GM12878 (cell line): Measurements from ENCODE around the gene LRRC75A. TPM values are rescaled to one million over a fixed set of nuclear protein-coding genes. Genes with fewer than 3 reads are reported as not detected.

ENCODE experiments used
- ATAC-seq: fragments of 200-7000 bp; cut with Tn5 transposase; 3 replicates; pipeline ENCODE4 v1.9.1; 2020; ENCODE audit warnings: mild to moderate bottlenecking, moderate library complexity
- BruUV-seq: library from RNA; stranded (reverse); fragments of 400-500 nt; replicated peaks from 2 replicates; lab custom pipeline; 2021; lab: Mats Ljungman, UMichigan
- CTCF ChIA-PET: fragments of 300-600 bp; sonication (Branson Sonifier 250); formaldehyde crosslinking; extraction: SDS; loops from one replicate; lab custom pipeline; 2021; ENCODE audit warnings: inconsistent platforms; lab: Yijun Ruan, JAX
- POLR2A ChIA-PET: fragments of 350-600 bp; formaldehyde crosslinking; extraction: SDS; loops from one replicate; lab custom pipeline; 2021; ENCODE audit warnings: inconsistent platforms; lab: Charles Lee
- RAD21 ChIA-PET: fragments of 300-600 bp; sonication (Branson Sonifier 250); formaldehyde crosslinking; loops from one replicate; lab custom pipeline; 2023; ENCODE audit warnings: antibody characterized with exemption; ENCODE audit not compliant: unreplicated experiment; lab: Charles Lee
- SMC1A ChIA-PET: fragments of 300-600 bp; sonication (Branson Sonifier 250); formaldehyde crosslinking; loops from one replicate; lab custom pipeline; 2023; ENCODE audit not compliant: unreplicated experiment, uncharacterized antibody; lab: Charles Lee
- DNase-seq: peaks from one replicate; pipeline ENCODE4 v3.0.0-alpha.2; 2011; ENCODE audit warnings: low read depth, low spot score
- FAIRE-seq: peaks from 3 replicates; lab custom pipeline; 2011; peaks lifted over from hg19 to GRCh38; lab: Jason Lieb, UNC
- H2AFZ ChIP-seq: 2 replicates; pipeline ENCODE4 v1.6.0; 2011; ENCODE audit warnings: low read depth, low read length, control low read depth; ENCODE audit not compliant: control insufficient read depth
- H3K27ac ChIP-seq: 2 replicates; pipeline ENCODE4 v1.5.1; 2011; ENCODE audit warnings: control low read depth; ENCODE audit not compliant: control insufficient read depth, insufficient read depth
- H3K27me3 ChIP-seq, 2 experiments: replicated peaks in 1 of 2; 2 replicates each; pipeline versions ENCODE4 v1.6.0 to v1.6.1; 2011; ENCODE audit warnings: low read length in 1 of 2; ENCODE audit not compliant: control insufficient read depth in 2 of 2, insufficient read depth in 2 of 2
- H3K36me3 ChIP-seq, 2 experiments: 2 replicates each; pipeline ENCODE4 v1.5.1; 2011; ENCODE audit warnings: low read length in 1 of 2; ENCODE audit not compliant: control insufficient read depth in 2 of 2, insufficient read depth in 2 of 2
- H3K4me1 ChIP-seq: 2 replicates; pipeline ENCODE4 v1.6.1; 2011; ENCODE audit warnings: mild to moderate bottlenecking, low read length, moderate library complexity, mixed read lengths; ENCODE audit not compliant: control insufficient read depth, insufficient read depth
- H3K4me2 ChIP-seq: 2 replicates; pipeline ENCODE4 v1.6.0; 2011; ENCODE audit warnings: control low read depth; ENCODE audit not compliant: control insufficient read depth, insufficient read depth
- H3K4me3 ChIP-seq: fragments of 200-600 bp; sonication (generic); 2 replicates; pipeline ENCODE4 v1.5.1; 2016
- H3K79me2 ChIP-seq: 2 replicates; pipeline ENCODE4 v1.6.0; 2011; ENCODE audit warnings: low read length; ENCODE audit not compliant: control insufficient read depth, insufficient read depth
- H3K9ac ChIP-seq: 2 replicates; pipeline ENCODE4 v1.8.0; 2011; ENCODE audit warnings: low read length, control low read depth, mixed read lengths; ENCODE audit not compliant: control insufficient read depth, insufficient read depth
- H3K9me3 ChIP-seq: replicated peaks from 3 replicates; pipeline ENCODE4 v1.5.1; 2011; ENCODE audit warnings: mild to moderate bottlenecking, low read length; ENCODE audit not compliant: control insufficient read depth, insufficient read depth
- H4K20me1 ChIP-seq: 2 replicates; pipeline ENCODE4 v1.6.0; 2011; ENCODE audit not compliant: control insufficient read depth, insufficient read depth
- CEBPB ChIP-seq, 2 experiments: fragments of 150-350 bp in 1 of 2; IDR thresholded peaks; 2 replicates each; pipeline ENCODE4 v1.6.1; 2012 to 2014; ENCODE audit warnings: low read depth in 2 of 2, low read length in 2 of 2, borderline replicate concordance in 1 of 2, inconsistent platforms in 1 of 2
- JUND ChIP-seq: IDR thresholded peaks from 2 replicates; pipeline ENCODE4 v1.6.1; 2012; ENCODE audit warnings: low read depth, mild to moderate bottlenecking, low read length, improper control_type of control experiment, moderate library complexity
- NFYB ChIP-seq: IDR thresholded peaks from 2 replicates; pipeline ENCODE4 v1.6.1; 2011; ENCODE audit warnings: low read depth, mild to moderate bottlenecking, low read length, improper control_type of control experiment, moderate library complexity; ENCODE audit not compliant: insufficient read depth
- SIX5 ChIP-seq: IDR thresholded peaks from 2 replicates; pipeline ENCODE4 v1.6.1; 2011; ENCODE audit warnings: mild to moderate bottlenecking, low read depth, low read length, moderate library complexity; ENCODE audit not compliant: severe bottlenecking
- SPI1 ChIP-seq: IDR thresholded peaks from 2 replicates; pipeline ENCODE4 v1.6.1; 2011; ENCODE audit warnings: low read depth, mild to moderate bottlenecking, low read length, moderate library complexity, borderline replicate concordance; ENCODE audit not compliant: insufficient read depth
- TCF12 ChIP-seq: IDR thresholded peaks from 2 replicates; pipeline ENCODE4 v1.6.1; 2011; ENCODE audit warnings: low read depth, mild to moderate bottlenecking, low read length
- YY1 ChIP-seq: IDR thresholded peaks from 2 replicates; pipeline ENCODE4 v1.6.1; 2011; ENCODE audit warnings: low read depth, mild to moderate bottlenecking, low read length
- ZSCAN29 ChIP-seq: fragments of 450-650 bp; IDR thresholded peaks from 2 replicates; pipeline ENCODE4 v1.6.1; 2017; ENCODE audit warnings: mild to moderate bottlenecking, moderate library complexity
- WGBS: methylation state at CpG from one replicate; pipeline ENCODE4 v1.1.6; 2016; ENCODE audit warnings: low lambda C conversion rate; ENCODE audit not compliant: insufficient replicate concordance, insufficient coverage; ENCODE audit errors: missing lambda C conversion rate; 5-methylcytosine and 5-hydroxymethylcytosine counted together
- in situ Hi-C: fragments of 300-500 bp; cut with MboI; formaldehyde crosslinking; loops from 9 replicates; pipeline ENCODE4 v1.14.3; 2018; ENCODE audit warnings: mixed read lengths
- intact Hi-C: fragments of 100-400 bp; cut with micrococcal nuclease; formaldehyde crosslinking; loops from one replicate; pipeline ENCODE4 v1.14.2; 2022; ENCODE audit not compliant: unreplicated experiment
- polyA plus RNA-seq, 11 experiments: library from polyadenylated mRNA; depleted of rRNA in 4 of 11; unstranded in 6 of 11; stranded (reverse) in 5 of 11; fragments of >200 nt; fragmentation: Nextera tagmentation in 4 of 11; fragmentation: Illumina TruSeq in 1 of 11; extraction: Ambion mirVana in 4 of 11; extraction: Trizol in 1 of 11; gene quantifications; 1 replicate in 1 of 11; 2 replicates in 10 of 11; pipeline versions ENCODE4 v1.2.1 to v1.2.3, GENCODE V29; 2011 to 2016; ENCODE audit warnings: inconsistent platforms in 2 of 11, missing spikeins in 2 of 11, low read depth in 1 of 11
- total RNA-seq, 4 experiments: library from RNA; depleted of rRNA in 3 of 4; stranded (reverse); fragments of >200 nt in 3 of 4; fragmentation: Illumina TruSeq in 1 of 4; extraction: Trizol in 1 of 4; gene quantifications; 2 replicates each; pipeline versions ENCODE4 v1.2.1 to v1.2.3, GENCODE V29; 2013 to 2021
- TF ChIP-seq, protein P1 (sequence below): IDR thresholded peaks from 2 replicates; pipeline ENCODE4 v1.6.1; 2011; ENCODE audit warnings: low read depth, low read length, improper control_type of control experiment, borderline replicate concordance
- TF ChIP-seq, protein P2 (sequence below): fragments of 450-650 bp; IDR thresholded peaks from 2 replicates; pipeline ENCODE4 v1.6.1; 2018; ENCODE audit warnings: borderline replicate concordance, mild to moderate bottlenecking; ENCODE audit not compliant: partially characterized antibody
- TF ChIP-seq, protein P3 (sequence below): IDR thresholded peaks from 2 replicates; pipeline ENCODE4 v1.6.1; 2012; ENCODE audit warnings: low read length, inconsistent platforms

Gene LRRC75A
- total and polyA plus RNA-seq, 10 of the 15 experiments (the other 5 are each of a cell fraction or from before 2014, with no cell fraction given): 0.01 to 1.3 (median 0.09) TPM; not detected in 2

DNA sequence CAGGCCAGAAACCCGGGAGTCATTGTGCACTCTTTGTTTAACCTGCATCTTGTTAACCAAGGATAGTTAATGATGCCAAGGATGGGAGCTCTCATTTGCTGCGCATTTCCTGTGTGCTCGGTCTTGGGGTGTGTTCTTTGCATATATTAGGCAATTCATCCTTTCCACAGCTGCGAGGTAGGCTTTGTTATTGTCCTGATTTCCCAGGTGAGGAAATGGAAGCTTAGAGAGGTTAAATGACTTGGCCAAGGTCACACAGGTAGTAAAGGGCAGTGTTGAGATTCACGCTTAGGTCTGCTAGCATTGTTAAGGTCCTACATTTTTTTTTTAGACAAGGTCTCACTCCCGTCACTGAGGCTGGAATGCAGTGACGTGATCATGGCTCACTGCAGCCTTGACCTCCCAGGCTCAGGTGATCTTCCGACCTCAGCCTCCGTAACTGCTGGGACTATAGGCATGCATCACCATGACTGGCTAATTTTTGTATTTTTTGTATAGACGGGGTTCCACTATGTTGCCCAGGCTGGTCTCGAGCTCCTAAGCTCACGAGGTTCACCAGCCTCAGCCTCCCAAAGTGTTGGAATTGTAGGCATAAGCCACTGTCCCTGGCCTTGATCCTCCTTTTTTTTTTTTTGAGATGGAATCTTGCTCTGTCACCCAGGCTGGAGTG lies 5.0 kb upstream of the LRRC75A start:
- H3K4me3 ChIP-seq: no peak overlapping the region
- H3K36me3 ChIP-seq: no peaks in the 10 kb centered on the region
- CTCF ChIA-PET: interaction anchor here (1.1 to 2.4 kb wide), 2 partner anchors 24 to 133 kb away, joined by 3 to 9 read pairs; no protein-coding TSS in a partner anchor
- peaks cover 2 to 7% of the 10 kb centered on the region in 2 experiments; a peak in 3 of 4 replicates for H3K27me3 ChIP-seq
- in situ Hi-C loops (no loop called here), intact Hi-C loops (no loop called here)
- H4K20me1 ChIP-seq: no peaks in the 10 kb centered on the region
- H3K4me2 ChIP-seq: no peak overlapping the region
- H3K4me1 ChIP-seq: no peaks in the 10 kb centered on the region
- no peak for ATAC-seq
- 32% methylated on average over 12 of the region's 12 CpGs for WGBS
- no peak for DNase-seq
- no TSS peak for BruUV-seq
- TF ChIP-seq YY1 (no peak), NFYB (no peak), SIX5 (no peak), ZSCAN29 (no peak), CEBPB (IDR thresholded peaks at IDR 0.05; ENCODE audit: borderline replicate concordance in 1 of 2, low read depth in 2 of 2, low read length in 2 of 2) (no peak), TCF12 (no peak), SPI1 (no peak), JUND (no peak)
- TF ChIP-seq, protein P1, sequence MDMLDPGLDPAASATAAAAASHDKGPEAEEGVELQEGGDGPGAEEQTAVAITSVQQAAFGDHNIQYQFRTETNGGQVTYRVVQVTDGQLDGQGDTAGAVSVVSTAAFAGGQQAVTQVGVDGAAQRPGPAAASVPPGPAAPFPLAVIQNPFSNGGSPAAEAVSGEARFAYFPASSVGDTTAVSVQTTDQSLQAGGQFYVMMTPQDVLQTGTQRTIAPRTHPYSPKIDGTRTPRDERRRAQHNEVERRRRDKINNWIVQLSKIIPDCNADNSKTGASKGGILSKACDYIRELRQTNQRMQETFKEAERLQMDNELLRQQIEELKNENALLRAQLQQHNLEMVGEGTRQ: no peak
- TF ChIP-seq, protein P2, sequence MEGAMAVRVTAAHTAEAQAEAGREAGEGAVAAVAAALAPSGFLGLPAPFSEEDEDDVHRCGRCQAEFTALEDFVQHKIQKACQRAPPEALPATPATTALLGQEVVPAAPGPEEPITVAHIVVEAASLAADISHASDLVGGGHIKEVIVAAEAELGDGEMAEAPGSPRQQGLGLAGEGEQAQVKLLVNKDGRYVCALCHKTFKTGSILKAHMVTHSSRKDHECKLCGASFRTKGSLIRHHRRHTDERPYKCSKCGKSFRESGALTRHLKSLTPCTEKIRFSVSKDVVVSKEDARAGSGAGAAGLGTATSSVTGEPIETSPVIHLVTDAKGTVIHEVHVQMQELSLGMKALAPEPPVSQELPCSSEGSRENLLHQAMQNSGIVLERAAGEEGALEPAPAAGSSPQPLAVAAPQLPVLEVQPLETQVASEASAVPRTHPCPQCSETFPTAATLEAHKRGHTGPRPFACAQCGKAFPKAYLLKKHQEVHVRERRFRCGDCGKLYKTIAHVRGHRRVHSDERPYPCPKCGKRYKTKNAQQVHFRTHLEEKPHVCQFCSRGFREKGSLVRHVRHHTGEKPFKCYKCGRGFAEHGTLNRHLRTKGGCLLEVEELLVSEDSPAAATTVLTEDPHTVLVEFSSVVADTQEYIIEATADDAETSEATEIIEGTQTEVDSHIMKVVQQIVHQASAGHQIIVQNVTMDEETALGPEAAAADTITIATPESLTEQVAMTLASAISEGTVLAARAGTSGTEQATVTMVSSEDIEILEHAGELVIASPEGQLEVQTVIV: no peak
- TF ChIP-seq, protein P3, sequence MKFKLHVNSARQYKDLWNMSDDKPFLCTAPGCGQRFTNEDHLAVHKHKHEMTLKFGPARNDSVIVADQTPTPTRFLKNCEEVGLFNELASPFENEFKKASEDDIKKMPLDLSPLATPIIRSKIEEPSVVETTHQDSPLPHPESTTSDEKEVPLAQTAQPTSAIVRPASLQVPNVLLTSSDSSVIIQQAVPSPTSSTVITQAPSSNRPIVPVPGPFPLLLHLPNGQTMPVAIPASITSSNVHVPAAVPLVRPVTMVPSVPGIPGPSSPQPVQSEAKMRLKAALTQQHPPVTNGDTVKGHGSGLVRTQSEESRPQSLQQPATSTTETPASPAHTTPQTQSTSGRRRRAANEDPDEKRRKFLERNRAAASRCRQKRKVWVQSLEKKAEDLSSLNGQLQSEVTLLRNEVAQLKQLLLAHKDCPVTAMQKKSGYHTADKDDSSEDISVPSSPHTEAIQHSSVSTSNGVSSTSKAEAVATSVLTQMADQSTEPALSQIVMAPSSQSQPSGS: no peak
- H3K79me2 ChIP-seq: no peaks in the 10 kb centered on the region
- POLR2A ChIA-PET: interaction anchor here (0.6 kb wide), 2 partner anchors 9 to 500 kb away, joined by 3 to 6 read pairs; no protein-coding TSS in a partner anchor
- H3K9ac ChIP-seq: no peak overlapping the region
- no peak overlapping the region for H2AFZ ChIP-seq
- SMC1A ChIA-PET: interaction anchor here (1.2 kb wide), 1 partner anchor 82 kb away, joined by 3 read pairs; no protein-coding TSS in a partner anchor
- H3K27ac ChIP-seq: no peak overlapping the region
- H3K9me3 ChIP-seq: no peaks in the 10 kb centered on the region
- RAD21 ChIA-PET: no interaction called here
- no peak for FAIRE-seq
